Tibial nerve (tissue), 4 donors: ENCODE measurements around the gene ATP5ME.

Source experiments
- EP300 ChIP-seq, 2 donors: sonication (generic); formaldehyde crosslinking; IDR thresholded peaks; one replicate each; pipeline ENCODE4 v1.6.1; 2017; ENCODE audit warnings: antibody characterized with exemption in 2 of 2, mild to moderate bottlenecking in 1 of 2
- POLR2A ChIP-seq, 2 donors: fragments of 450-650 bp; IDR thresholded peaks; one replicate each; pipeline ENCODE4 v1.6.1; 2017; ENCODE audit warnings: antibody characterized with exemption in 2 of 2, mild to moderate bottlenecking in 2 of 2, moderate library complexity in 2 of 2
- TF ChIP-seq, protein P1 (sequence below), 5 experiments: fragments of 200-600 bp in 3 of 5; fragments of 450-650 bp in 2 of 5; sonication (generic) in 3 of 5; IDR thresholded peaks; one replicate each; pipeline ENCODE4 v1.5.1; 2016 to 2019; ENCODE audit warnings: antibody characterized with exemption in 5 of 5, mild to moderate bottlenecking in 3 of 5, moderate library complexity in 2 of 5

DNA sequence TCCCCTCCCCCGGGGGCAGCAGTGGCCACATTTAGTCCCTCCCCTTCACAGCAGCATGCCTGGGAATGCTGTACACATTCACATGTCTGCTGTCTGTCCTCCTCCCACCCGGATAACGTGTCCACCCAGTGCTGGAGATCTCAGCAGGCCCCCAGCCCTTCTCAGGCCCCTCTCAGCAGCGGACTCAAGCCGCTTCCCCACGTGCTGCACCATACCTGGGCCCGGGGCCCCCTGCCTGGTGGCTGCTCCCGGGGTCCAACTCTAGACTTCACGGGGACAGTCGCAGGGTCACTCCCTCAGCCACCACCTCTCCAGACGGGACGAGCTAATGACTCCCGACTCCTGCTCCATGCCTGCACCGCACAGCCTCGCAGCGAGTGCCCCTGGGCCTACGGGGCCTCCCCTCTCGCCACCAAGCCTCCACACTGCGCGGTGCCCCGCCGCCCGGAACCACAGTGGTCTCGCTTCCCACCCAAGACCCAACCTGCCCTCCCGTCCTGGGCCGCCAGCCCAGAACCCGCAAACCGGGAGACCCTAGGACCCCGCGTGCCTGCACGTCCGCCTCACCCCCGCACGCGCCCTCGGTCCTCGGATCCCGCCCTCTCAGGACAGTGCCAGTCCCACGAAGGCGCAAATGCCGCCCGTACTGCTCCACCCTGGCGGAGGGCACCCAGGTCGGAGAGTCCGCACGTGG lies 30.3 kb upstream of the ATP5ME start:
- TF ChIP-seq, protein P1, sequence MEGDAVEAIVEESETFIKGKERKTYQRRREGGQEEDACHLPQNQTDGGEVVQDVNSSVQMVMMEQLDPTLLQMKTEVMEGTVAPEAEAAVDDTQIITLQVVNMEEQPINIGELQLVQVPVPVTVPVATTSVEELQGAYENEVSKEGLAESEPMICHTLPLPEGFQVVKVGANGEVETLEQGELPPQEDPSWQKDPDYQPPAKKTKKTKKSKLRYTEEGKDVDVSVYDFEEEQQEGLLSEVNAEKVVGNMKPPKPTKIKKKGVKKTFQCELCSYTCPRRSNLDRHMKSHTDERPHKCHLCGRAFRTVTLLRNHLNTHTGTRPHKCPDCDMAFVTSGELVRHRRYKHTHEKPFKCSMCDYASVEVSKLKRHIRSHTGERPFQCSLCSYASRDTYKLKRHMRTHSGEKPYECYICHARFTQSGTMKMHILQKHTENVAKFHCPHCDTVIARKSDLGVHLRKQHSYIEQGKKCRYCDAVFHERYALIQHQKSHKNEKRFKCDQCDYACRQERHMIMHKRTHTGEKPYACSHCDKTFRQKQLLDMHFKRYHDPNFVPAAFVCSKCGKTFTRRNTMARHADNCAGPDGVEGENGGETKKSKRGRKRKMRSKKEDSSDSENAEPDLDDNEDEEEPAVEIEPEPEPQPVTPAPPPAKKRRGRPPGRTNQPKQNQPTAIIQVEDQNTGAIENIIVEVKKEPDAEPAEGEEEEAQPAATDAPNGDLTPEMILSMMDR (IDR thresholded peaks at IDR 0.05) = no peak
- TF ChIP-seq EP300 (IDR thresholded peaks at IDR 0.05) (no peak), POLR2A (IDR thresholded peaks at IDR 0.05) (no peak)
